SH-SY5Y (cell line): ENCODE measurements around the gene LSR.

ENCODE experiments used
- GATA2 ChIP-seq: IDR thresholded peaks from 2 replicates; pipeline ENCODE4 v1.6.1; 2011; ENCODE audit warnings: mild to moderate bottlenecking, low read depth, low read length
- GATA3 ChIP-seq: IDR thresholded peaks from 2 replicates; pipeline ENCODE4 v1.6.1; 2011; ENCODE audit warnings: low read depth, mild to moderate bottlenecking, low read length, moderate library complexity

- TF ChIP-seq GATA2 (no peak), GATA3 (no peak)
Measured at GRCh38 chr19:35293363-35293739, 44.5 kb downstream of the LSR start.
